Dermis blood vessel endothelial cell (primary cell): ENCODE measurements around the gene BBS1. TPM values are rescaled to one million over a fixed set of nuclear protein-coding genes. Genes with fewer than 3 reads are reported as not detected.
"Not testable (repeated sequence)": the region's sequence is repeated elsewhere in the genome, so short reads cannot be mapped to it uniquely, and the experiment has no call there.

Experiments used
- DNase-seq: peaks from one replicate; pipeline ENCODE4 v3.0.0; 2010
- total RNA-seq: library from RNA; depleted of rRNA; stranded (reverse); fragments of >200 nt; gene quantifications from 2 replicates; pipeline ENCODE4 v1.2.3, GENCODE V29; 2014

BBS1 gene
- total RNA-seq, 1 donor from 2014 or later: 36.8 TPM

DNA sequence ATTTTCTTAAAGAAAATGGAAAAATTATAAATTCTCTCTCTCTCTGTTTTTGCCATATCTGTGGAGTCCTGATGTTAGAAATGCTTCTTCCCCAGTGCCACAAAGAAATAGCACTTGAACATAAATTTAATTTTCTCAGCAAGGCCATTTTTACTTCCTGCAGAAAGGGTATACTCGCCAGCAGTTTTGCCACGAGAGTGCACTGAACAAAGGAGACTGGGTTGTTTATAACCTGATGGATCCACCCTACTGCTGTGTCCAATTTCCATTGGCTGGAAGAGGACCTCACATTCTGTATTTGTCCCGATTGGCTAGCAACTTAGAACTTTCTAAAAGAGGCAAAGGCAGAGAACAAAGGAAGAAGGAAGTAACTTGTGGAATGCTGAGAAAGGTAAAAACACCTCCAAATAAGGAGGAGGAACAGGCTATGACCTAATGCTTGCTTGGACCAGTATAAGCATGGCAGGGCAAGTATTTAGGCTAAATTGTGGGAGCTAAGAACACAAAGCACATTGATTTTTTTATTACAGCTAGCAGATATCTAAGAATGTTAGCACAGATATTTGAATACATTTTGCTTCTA, 72.2 kb downstream of the BBS1 start:
- DNase-seq: not testable (repeated sequence)

Other genes starting within 250 kb of the BBS1 start
- gene RAB1B, start 242.0 kb upstream of the BBS1 start, total RNA-seq: 77.8 and 196 TPM in 2 replicates
- not detected in 2 replicates for gene CNIH2, start 232.5 kb upstream of the BBS1 start, total RNA-seq
- gene YIF1A, start 221.5 kb upstream of the BBS1 start, total RNA-seq: 111 and 159 TPM in 2 replicates
- not detected in 2 replicates for gene TMEM151A, start 218.7 kb upstream of the BBS1 start, total RNA-seq
- gene CD248, start 193.6 kb upstream of the BBS1 start, total RNA-seq: 0.23 and 0.68 TPM in 2 replicates
- gene RIN1, start 174.2 kb upstream of the BBS1 start, total RNA-seq: 4.8 and 6.7 TPM in 2 replicates
- 65.7 and 71.8 TPM in 2 replicates for gene BRMS1, start 165.5 kb upstream of the BBS1 start, total RNA-seq
- 25.8 and 28.1 TPM in 2 replicates for gene B4GAT1, start 163.0 kb upstream of the BBS1 start, total RNA-seq
- gene SLC29A2, start 138.9 kb upstream of the BBS1 start, total RNA-seq: 1.2 and 2.3 TPM in 2 replicates
- not detected in 2 replicates for gene NPAS4, start 89.6 kb upstream of the BBS1 start, total RNA-seq
- 40.7 and 61.1 TPM in 2 replicates for gene MRPL11, start 71.8 kb upstream of the BBS1 start, total RNA-seq
- gene PELI3, start 43.7 kb upstream of the BBS1 start, total RNA-seq: 3.7 and 4.9 TPM in 2 replicates
- gene DPP3, start 30.2 kb upstream of the BBS1 start, total RNA-seq: 50.5 and 71.7 TPM in 2 replicates
- 26.2 and 33.0 TPM in 2 replicates for gene ZDHHC24, start 35.4 kb downstream of the BBS1 start, total RNA-seq
- gene ACTN3, start 36.3 kb downstream of the BBS1 start, total RNA-seq: under 0.01 and 0.14 TPM in 2 replicates
- gene CTSF, start 58.0 kb downstream of the BBS1 start, total RNA-seq: 27.8 and 63.5 TPM in 2 replicates
- 0.17 and 0.28 TPM in 2 replicates for gene CCDC87, start 82.4 kb downstream of the BBS1 start, total RNA-seq
- 27.2 and 33.5 TPM in 2 replicates for gene CCS, start 82.5 kb downstream of the BBS1 start, total RNA-seq
- 29.3 and 44.7 TPM in 2 replicates for gene RBM14, start 106.0 kb downstream of the BBS1 start, total RNA-seq
- 125 and 157 TPM in 2 replicates for gene RBM4, start 128.1 kb downstream of the BBS1 start, total RNA-seq
- gene RBM4B, start 167.3 kb downstream of the BBS1 start, total RNA-seq: 24.2 and 28.4 TPM in 2 replicates
- gene SPTBN2, start 218.6 kb downstream of the BBS1 start, total RNA-seq: 36.8 and 50.4 TPM in 2 replicates